Pancreas (tissue), 10 donors: ENCODE results near the gene MNT. TPM values are rescaled to one million over a fixed set of nuclear protein-coding genes. Genes with fewer than 3 reads are reported as not detected.
"Not testable (repeated sequence)": the region's sequence is repeated elsewhere in the genome, so short reads cannot be mapped to it uniquely, and the experiment has no call there.

Experiments used
- ATAC-seq, 4 donors: fragments of 200-7000 bp; cut with Tn5 transposase; one replicate each; pipeline versions ENCODE4 v1.8.0 to v1.9.1; 2020; ENCODE audit warnings: mild to moderate bottlenecking in 4 of 4, moderate library complexity in 4 of 4
- DNase-seq, 6 donors: peaks; one replicate each; pipeline ENCODE4 v3.0.0-alpha.2; 2020
- FAIRE-seq: peaks from 2 replicates; lab custom pipeline; 2012; peaks lifted over from hg19 to GRCh38; lab: Jason Lieb, UNC
- H3K27ac ChIP-seq, 4 donors: fragments of 200-600 bp; sonication (generic); 1 replicate in 3 of 4; 2 replicates in 1 of 4; pipeline versions ENCODE4 v1.5.0 to v1.8.0; 2020
- H3K27me3 ChIP-seq, 4 donors: fragments of 200-600 bp; one replicate each; pipeline ENCODE4 v1.8.0; 2021
- H3K36me3 ChIP-seq, 3 donors: fragments of 200-600 bp; sonication (generic) in 1 of 3; one replicate each; pipeline versions ENCODE4 v1.5.0 to v1.8.0; 2020 to 2021
- H3K4me1 ChIP-seq, 3 donors: fragments of 200-600 bp; one replicate each; pipeline ENCODE4 v1.8.0; 2021
- H3K4me3 ChIP-seq, 4 donors: fragments of 200-600 bp; sonication (generic) in 2 of 4; one replicate each; pipeline versions ENCODE4 v1.5.0 to v1.8.0; 2020 to 2021
- H3K9me3 ChIP-seq, 4 donors: fragments of 200-600 bp; one replicate each; pipeline ENCODE4 v1.8.0; 2021
- CTCF ChIP-seq, 4 donors: fragments of 200-600 bp; sonication (generic) in 3 of 4; IDR thresholded peaks; one replicate each; pipeline versions ENCODE4 v1.5.0 to v1.8.0; 2021; ENCODE audit warnings: antibody characterized with exemption in 4 of 4
- WGBS, 2 donors: extraction: QIAGEN DNeasy Blood & Tissue Kit; methylation state at CpG; one replicate each; pipeline ENCODE4 v1.1.7; 2013; 5-methylcytosine and 5-hydroxymethylcytosine counted together
- intact Hi-C, 3 donors: fragments of 100-400 bp; cut with DNase I; formaldehyde crosslinking; loops; one replicate each; pipeline versions ENCODE4 v1.11.1 to v1.14.2; 2022
- polyA plus RNA-seq, 2 donors: library from polyadenylated mRNA; stranded (reverse); fragments of 200-250 nt; gene quantifications; one replicate each; pipeline ENCODE4 v1.2.3, GENCODE V29; 2013
- total RNA-seq, 6 donors: library from RNA; stranded (reverse); fragmentation: NEBNext Ultra II Directional in 4 of 6; extraction: Animal tissue kit (Norgen Biotek cat#: 25700) in 4 of 6; gene quantifications; one replicate each; pipeline versions ENCODE4 v1.2.1 to v1.2.4, GENCODE V29; 2021 to 2023
- donor health status: healthy with polysubstance abuse.
- donor health status: DM: no; HTN: no; CAD: no; lungs with moderate emphysema.
- donor health status: DM: no; HTN: no; CAD: no.
- donor health status: control.
- donor health status: control.
- donor health status: Bipolar disorder and iron deficiency.
- donor health status: DM: yes; HTN: yes; CAD: no.
- donor health status: DM: no; HTN: no; CAD: no.
- donor health status: DM: no; HTN: no; CAD: no.
- donor health status: DM: yes; HTN: yes; CAD: no.

Gene MNT, protein sequence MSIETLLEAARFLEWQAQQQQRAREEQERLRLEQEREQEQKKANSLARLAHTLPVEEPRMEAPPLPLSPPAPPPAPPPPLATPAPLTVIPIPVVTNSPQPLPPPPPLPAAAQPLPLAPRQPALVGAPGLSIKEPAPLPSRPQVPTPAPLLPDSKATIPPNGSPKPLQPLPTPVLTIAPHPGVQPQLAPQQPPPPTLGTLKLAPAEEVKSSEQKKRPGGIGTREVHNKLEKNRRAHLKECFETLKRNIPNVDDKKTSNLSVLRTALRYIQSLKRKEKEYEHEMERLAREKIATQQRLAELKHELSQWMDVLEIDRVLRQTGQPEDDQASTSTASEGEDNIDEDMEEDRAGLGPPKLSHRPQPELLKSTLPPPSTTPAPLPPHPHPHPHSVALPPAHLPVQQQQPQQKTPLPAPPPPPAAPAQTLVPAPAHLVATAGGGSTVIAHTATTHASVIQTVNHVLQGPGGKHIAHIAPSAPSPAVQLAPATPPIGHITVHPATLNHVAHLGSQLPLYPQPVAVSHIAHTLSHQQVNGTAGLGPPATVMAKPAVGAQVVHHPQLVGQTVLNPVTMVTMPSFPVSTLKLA
- total RNA-seq (10 to 100 TPM in 4 of 6 donors, 1 to 10 TPM in 2; 8.7 to 15.8 (median 10.3) TPM), polyA plus RNA-seq (10 to 100 TPM in 1 of 2 donors, 1 to 10 TPM in 1; 9.6 to 15.3 TPM)

GRCh38 chr17:2400877-2401425 is at the start of gene MNT:
Gene MNT (minus strand): TSS chr17:2401060. CDS start chr17:2400712, 348 bp downstream.
- Histone ChIP-seq H3K9me3 (no peaks in the 10 kb centered on the region), H3K27me3 (no peaks in the 10 kb centered on the region), H3K27ac (peak within 1 kb of the TSS; percentile 98 to 99 (median 98)), H3K4me3 (peak within 1 kb of the TSS; percentile 85 to 92 (median 90)), H3K36me3 (no peaks in the 10 kb centered on the region), H3K4me1 (peaks cover 25 to 52% (median 48%) of the 10 kb centered on the region in 3 donors)
- ATAC-seq (peak; percentile 62 to 70 (median 66)), FAIRE-seq (no peak), DNase-seq (peak; percentile 92 to 97 (median 96))
- intact Hi-C loops: no loop called here
- 0 to 1% methylated on average over 30 to 51 of the region's 51 CpGs for WGBS, 2 donors
- no peak for TF ChIP-seq CTCF (IDR thresholded peaks at IDR 0.05)

DNA sequence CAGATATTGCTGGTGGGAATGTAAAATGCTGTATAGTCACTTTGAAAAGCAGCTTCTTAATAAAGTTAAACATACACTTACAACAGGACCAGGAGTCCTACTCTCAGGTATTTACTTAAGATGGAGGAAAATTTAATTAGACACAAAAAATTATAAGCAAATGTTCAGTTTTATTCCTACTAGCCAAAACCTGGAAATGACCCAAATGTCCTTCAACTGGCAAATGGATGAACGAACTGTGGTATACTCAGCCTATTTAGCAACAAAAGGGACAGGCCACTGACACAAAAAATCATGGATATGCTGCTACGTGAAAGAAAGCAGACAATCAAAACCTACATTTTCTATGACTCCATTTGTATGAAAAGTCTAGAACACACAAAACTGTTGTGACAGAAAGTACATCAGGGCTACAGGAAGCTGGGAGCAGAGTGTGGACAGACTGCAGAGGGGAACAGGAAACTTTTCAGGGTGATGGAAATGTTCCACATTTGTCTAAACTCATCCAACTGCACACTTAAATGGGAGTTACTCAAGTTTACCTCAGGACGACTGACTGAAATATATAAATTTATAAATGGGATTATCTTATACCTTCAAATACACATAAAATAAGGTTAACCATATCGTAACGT is 49.3 kb upstream of the MNT start:
- intact Hi-C loops: no loop called here
- no peak for DNase-seq
- Histone ChIP-seq H3K36me3 (no peaks in the 10 kb centered on the region), H3K9me3 (no peaks in the 10 kb centered on the region), H3K27me3 (no peaks in the 10 kb centered on the region), H3K4me3 (no peak overlapping the region), H3K4me1 (peaks cover 0 to 15% (median 7%) of the 10 kb centered on the region in 3 donors), H3K27ac (no peak overlapping the region)
- ATAC-seq: no peak
- FAIRE-seq: no peak
- TF ChIP-seq CTCF (IDR thresholded peaks at IDR 0.05): no peak
- 61 to 65% methylated on average over 5 of the region's 5 CpGs for WGBS, 2 donors

- Histone ChIP-seq H3K36me3 (no peaks in the 10 kb centered on the region), H3K27me3 (no peaks in the 10 kb centered on the region), H3K9me3 (no peaks in the 10 kb centered on the region), H3K27ac (no peak overlapping the region), H3K4me1 (peaks cover 0 to 15% (median 7%) of the 10 kb centered on the region in 3 donors), H3K4me3 (no peak overlapping the region)
- DNase-seq: no peak
- no peak for ATAC-seq
- WGBS, 2 donors: 56 to 60% methylated on average over 2 of the region's 2 CpGs
- TF ChIP-seq CTCF (IDR thresholded peaks at IDR 0.05): no peak
- intact Hi-C loops: no loop called here
- FAIRE-seq: no peak
Measured at GRCh38 chr17:2449486-2449885, 48.6 kb upstream of the MNT start.

- H3K4me3 ChIP-seq, H3K27ac ChIP-seq, intact Hi-C loops, FAIRE-seq, ATAC-seq, H3K36me3 ChIP-seq, H3K27me3 ChIP-seq, DNase-seq, H3K9me3 ChIP-seq: not testable (repeated sequence)
- 100% methylated on average over 4 of the region's 29 CpGs; no CpG with 5 or more reads in 1 of the 2 donors for WGBS, 2 donors
- peaks cover 0 to 15% (median 8%) of the 10 kb centered on the region in 3 donors for H3K4me1 ChIP-seq
Measured at GRCh38 chr17:2447479-2447878, 46.6 kb upstream of the MNT start.

DNA sequence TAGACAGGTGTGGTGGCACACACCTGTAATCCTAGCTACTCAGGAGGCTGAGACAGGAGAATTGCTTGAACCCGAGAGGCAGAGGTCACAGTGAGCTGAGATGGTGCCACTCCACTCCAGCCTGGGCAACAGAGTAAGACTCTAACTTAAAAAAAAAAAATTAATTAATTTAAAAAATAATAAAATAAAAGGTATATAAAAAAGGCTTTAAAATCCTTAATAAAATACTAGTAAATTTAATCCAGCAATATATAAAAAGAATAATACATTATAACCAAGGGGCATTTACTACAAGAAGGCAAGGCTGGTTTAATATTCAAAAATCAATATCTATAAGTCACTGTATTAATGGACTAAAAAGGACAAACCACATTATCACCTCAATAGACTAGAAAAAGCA is 44.8 kb upstream of the MNT start:
- DNase-seq (no peak), FAIRE-seq (no peak), ATAC-seq (no peak)
- Histone ChIP-seq H3K27me3 (no peaks in the 10 kb centered on the region), H3K4me3 (no peak overlapping the region), H3K27ac (no peak overlapping the region), H3K36me3 (peaks cover 0 to 4% (median 0%) of the 10 kb centered on the region in 3 donors), H3K9me3 (no peaks in the 10 kb centered on the region), H3K4me1 (peaks cover 0 to 15% (median 9%) of the 10 kb centered on the region in 3 donors)
- intact Hi-C loops: no loop called here
- TF ChIP-seq CTCF (IDR thresholded peaks at IDR 0.05): no peak
- 95 to 100% methylated on average over 1 of the region's 1 CpG for WGBS, 2 donors
